ENCODE results near the gene FOSL1. TPM values are rescaled to one million over a fixed set of nuclear protein-coding genes. Genes with fewer than 3 reads are reported as not detected.

Gene FOSL1
- total RNA-seq, 2 donors from 2014 or later = 3.7 to 8.5 TPM

DNA sequence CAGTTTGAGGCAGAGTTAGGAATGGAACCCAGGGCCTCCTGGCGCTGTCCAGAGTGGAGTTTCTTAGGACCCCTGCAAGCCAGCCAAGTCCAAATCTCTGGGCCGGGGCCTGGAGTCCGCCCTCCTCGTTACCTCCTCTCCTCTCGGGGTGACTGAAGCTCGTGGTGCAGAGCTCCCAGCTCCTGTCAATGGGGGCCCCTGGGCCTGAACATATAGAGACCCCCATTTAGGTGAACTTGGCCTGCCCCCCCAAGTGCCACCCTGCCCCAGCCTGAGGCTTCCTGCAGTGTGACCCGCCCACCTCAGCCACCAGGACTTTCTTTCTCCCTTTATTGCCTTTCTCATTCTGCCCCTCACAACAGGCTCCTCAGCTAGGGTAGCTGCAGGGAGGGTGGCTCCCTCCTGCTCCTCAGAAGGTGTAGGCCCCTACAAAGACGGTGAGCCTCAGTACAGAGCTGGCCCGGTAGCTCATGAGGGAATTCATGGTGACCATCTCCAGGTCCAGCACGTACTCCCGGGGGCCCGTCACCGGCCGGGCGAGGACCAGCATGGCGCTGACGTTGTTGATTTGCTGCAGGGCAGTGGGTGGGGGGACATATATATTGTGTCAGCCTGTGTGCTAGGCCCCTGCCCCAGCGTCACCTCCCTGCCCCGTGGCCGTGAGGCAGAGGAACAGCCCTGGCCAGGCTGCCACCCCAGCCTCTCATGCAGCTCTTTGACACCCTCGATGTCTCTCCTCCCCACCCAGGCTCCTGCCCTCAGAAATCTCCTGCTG, 33.5 kb downstream of the FOSL1 start:
- DNase-seq = no peak
- H3K9me3 ChIP-seq (ENCODE audit: control insufficient read depth, low read length, poor library complexity, severe bottlenecking) = no peaks in the 10 kb centered on the region
- H3K4me3 Mint-ChIP-seq = no peak overlapping the region
- peak overlapping the region; percentile 51 for H3K27ac Mint-ChIP-seq
- H3K4me1 Mint-ChIP-seq = peaks cover 23% of the 10 kb centered on the region
- H3K27me3 Mint-ChIP-seq = no peaks in the 10 kb centered on the region
- peaks cover 7% of the 10 kb centered on the region for H3K36me3 Mint-ChIP-seq (ENCODE audit: low read depth)
- ATAC-seq = no peak

DNA sequence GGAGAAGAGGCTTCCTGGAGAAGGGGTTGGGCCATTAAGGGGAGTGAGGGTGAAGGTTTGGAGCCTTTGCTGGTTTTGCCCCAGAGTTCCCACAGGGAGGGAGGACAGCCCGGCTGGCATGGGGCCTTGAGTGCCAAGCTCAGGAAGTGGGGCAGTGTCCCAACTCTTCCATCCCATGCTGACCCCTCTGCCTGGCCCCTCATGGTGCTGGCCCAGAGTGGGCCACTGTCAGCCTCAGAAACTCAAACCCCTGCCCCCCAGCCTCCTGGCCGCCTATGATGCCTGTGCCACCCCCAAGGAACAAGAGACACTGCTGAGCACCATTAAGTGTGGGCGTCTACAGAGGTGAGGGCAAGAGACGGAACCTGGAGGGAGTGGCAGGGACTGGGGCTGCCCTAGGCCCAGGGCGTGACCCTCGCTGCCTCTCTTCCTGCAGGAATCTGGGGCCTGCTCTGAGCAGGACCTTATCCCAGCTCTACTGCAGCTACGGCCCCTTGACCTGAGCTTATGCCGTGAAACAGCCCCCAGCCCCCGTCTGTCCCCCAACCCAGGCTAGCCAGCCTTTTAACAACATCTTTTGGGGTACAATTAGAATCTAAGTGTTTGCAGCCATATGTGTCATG, 34.5 kb downstream of the FOSL1 start:
- ATAC-seq (no peak), DNase-seq (no peak)
- Mint-ChIP-seq H3K27ac (no peak overlapping the region), H3K4me1 (peaks cover 23% of the 10 kb centered on the region), H3K36me3 (ENCODE audit: low read depth) (peaks cover 7% of the 10 kb centered on the region), H3K27me3 (no peaks in the 10 kb centered on the region), H3K4me3 (no peak overlapping the region)
- no peaks in the 10 kb centered on the region for H3K9me3 ChIP-seq (ENCODE audit: control insufficient read depth, low read length, poor library complexity, severe bottlenecking)

GRCh38 chr11:65864706-65865471, 35.3 kb downstream of the FOSL1 start:
- Mint-ChIP-seq H3K27ac (no peak overlapping the region), H3K4me1 (peaks cover 23% of the 10 kb centered on the region), H3K4me3 (no peak overlapping the region), H3K27me3 (no peaks in the 10 kb centered on the region), H3K36me3 (ENCODE audit: low read depth) (peaks cover 9% of the 10 kb centered on the region)
- H3K9me3 ChIP-seq (ENCODE audit: control insufficient read depth, low read length, poor library complexity, severe bottlenecking) = no peaks in the 10 kb centered on the region
- DNase-seq (no peak), ATAC-seq (no peak)

DNA sequence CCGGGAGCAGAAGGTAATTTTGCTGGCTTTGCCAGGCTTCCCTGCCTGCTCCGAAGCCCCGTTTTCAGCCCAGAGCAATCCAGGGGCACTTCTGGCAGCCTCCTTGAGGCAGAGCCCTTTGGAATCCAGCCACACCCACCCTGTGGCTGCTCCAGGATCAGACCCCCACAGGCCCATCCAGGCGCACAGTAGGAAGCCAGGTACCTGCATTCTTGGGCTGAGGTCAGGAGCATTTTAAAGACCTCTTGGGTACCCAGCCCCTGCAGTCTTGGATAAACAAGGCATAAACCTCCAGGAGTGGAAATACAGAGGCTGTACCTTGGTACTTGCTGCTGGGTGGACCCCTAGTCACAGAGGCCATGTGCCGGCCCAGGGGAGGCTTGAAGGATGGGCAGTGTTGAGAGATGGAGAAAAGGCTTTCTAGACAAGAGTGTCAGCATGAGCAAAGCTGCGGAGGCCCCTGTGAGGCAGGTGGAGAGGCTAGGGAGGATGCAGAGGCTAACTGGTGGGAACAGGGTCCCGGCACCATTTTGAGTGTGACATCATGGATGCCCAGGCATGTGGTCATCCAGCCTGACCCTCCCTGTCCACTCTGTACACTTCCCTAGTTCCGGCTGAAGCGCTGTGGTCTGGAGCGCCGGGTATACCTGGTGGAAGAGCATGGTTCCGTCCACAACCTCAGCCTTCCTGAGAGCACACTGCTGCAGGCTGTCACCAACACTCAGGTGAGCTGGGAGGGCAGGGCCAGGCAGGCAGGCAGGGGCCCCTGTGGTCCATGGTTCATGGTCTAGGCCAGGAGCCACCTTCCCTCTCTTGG, 36.1 kb downstream of the FOSL1 start:
- DNase-seq = no peak
- ATAC-seq = no peak
- Mint-ChIP-seq H3K27me3 (no peaks in the 10 kb centered on the region), H3K4me1 (peaks cover 23% of the 10 kb centered on the region), H3K36me3 (ENCODE audit: low read depth) (peaks cover 9% of the 10 kb centered on the region), H3K27ac (no peak overlapping the region), H3K4me3 (no peak overlapping the region)
- H3K9me3 ChIP-seq (ENCODE audit: control insufficient read depth, low read length, poor library complexity, severe bottlenecking) = no peaks in the 10 kb centered on the region

- Mint-ChIP-seq H3K27me3 (no peaks in the 10 kb centered on the region), H3K4me3 (no peak overlapping the region), H3K36me3 (ENCODE audit: low read depth) (peaks cover 9% of the 10 kb centered on the region), H3K4me1 (peaks cover 31% of the 10 kb centered on the region), H3K27ac (peak overlapping the region; percentile 99)
- DNase-seq (no peak), ATAC-seq (no peak)
- no peaks in the 10 kb centered on the region for H3K9me3 ChIP-seq (ENCODE audit: control insufficient read depth, low read length, poor library complexity, severe bottlenecking)
These were observed 37.0 kb downstream of the FOSL1 start for GRCh38 chr11:65862941-65863888.

GRCh38 chr11:65862191-65862735, 37.9 kb downstream of the FOSL1 start:
- ATAC-seq (no peak), DNase-seq (no peak)
- H3K9me3 ChIP-seq (ENCODE audit: control insufficient read depth, low read length, poor library complexity, severe bottlenecking) = no peaks in the 10 kb centered on the region
- no peaks in the 10 kb centered on the region for H3K27me3 Mint-ChIP-seq
- H3K36me3 Mint-ChIP-seq (ENCODE audit: low read depth) = peaks cover 9% of the 10 kb centered on the region
- H3K27ac Mint-ChIP-seq = peak overlapping the region; percentile 99
- peak overlapping the region; percentile 63 for H3K4me3 Mint-ChIP-seq
- H3K4me1 Mint-ChIP-seq = peaks cover 34% of the 10 kb centered on the region

DNA sequence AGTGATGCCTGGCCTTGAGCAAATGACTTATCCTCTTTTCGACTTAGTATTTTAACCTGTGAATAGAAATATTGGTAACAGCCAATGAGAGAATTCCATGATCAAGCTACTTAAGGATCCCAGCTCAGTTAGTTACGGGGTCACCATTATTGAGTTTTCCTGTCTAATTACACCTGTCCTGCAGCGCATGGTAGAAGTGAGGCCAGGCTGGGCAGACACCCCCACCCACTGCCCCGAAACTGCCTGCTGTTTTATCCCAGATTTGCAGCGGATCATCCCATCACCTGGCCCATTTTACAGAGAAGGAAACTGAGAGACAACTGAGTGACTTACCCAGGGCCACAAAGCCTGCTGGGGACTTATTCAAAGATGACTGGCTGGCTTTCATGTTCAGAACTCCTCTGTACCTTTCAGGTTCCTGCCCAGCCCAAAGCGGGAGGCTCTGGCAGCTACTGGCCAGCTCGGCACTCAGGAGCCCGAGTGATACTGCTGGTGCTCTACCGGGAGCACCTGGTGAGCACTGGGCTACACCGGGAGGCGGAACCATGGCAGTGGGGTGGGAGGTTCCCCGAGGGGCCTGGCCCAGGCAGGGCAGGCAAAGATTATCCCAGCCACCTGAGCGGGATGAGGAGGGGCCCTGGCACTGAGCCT, 38.5 kb downstream of the FOSL1 start:
- no peaks in the 10 kb centered on the region for H3K9me3 ChIP-seq (ENCODE audit: control insufficient read depth, low read length, poor library complexity, severe bottlenecking)
- Mint-ChIP-seq H3K4me3 (peak overlapping the region; percentile 99), H3K27me3 (no peaks in the 10 kb centered on the region), H3K27ac (peak overlapping the region; percentile 99), H3K36me3 (ENCODE audit: low read depth) (peaks cover 9% of the 10 kb centered on the region), H3K4me1 (peaks cover 36% of the 10 kb centered on the region)
- ATAC-seq (no peak), DNase-seq (no peak)

DNA sequence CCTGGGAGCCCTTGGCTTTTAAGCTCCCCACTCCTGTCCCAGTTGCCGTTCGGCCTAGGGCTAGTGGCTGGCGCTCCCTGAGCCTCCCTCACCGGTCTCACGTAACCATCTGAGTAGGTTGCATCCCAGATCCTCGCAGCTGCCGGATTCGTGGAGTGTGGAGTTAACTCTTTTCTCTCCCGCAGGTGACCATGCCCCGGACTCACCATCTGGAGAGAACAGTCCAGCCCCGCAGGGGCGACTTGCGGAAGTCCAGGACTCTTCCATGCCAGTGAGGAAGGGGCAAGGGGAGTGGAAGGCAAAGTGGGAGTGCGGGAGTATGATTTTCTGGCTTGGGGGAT, 39.1 kb downstream of the FOSL1 start:
- peak overlapping the region; percentile 99 for H3K4me3 Mint-ChIP-seq
- H3K27ac Mint-ChIP-seq = peak overlapping the region; percentile 99
- H3K4me1 Mint-ChIP-seq = peaks cover 41% of the 10 kb centered on the region
- peak in 1 of 3 donors; percentile 3 for DNase-seq
- no peaks in the 10 kb centered on the region for H3K27me3 Mint-ChIP-seq
- H3K9me3 ChIP-seq (ENCODE audit: control insufficient read depth, low read length, poor library complexity, severe bottlenecking) = no peaks in the 10 kb centered on the region
- no peak for ATAC-seq
- H3K36me3 Mint-ChIP-seq (ENCODE audit: low read depth) = peaks cover 9% of the 10 kb centered on the region

GRCh38 chr11:65860278-65861164, 39.7 kb downstream of the FOSL1 start, which contains the start of gene MUS81:
Gene MUS81, plus strand, starts transcription at chr11:65860433. Its CDS starts 321 bp downstream, at chr11:65860754.
- Mint-ChIP-seq H3K27me3 (no peaks in the 10 kb centered on the region), H3K4me3 (peak within 1 kb of the TSS; percentile 99), H3K4me1 (peaks cover 45% of the 10 kb centered on the region), H3K27ac (peak within 1 kb of the TSS; percentile 99), H3K36me3 (ENCODE audit: low read depth) (peaks cover 9% of the 10 kb centered on the region)
- no peaks in the 10 kb centered on the region for H3K9me3 ChIP-seq (ENCODE audit: control insufficient read depth, low read length, poor library complexity, severe bottlenecking)
- DNase-seq (peak; percentile 89 to 96 (median 91)), ATAC-seq (peak; percentile 48)

DNA sequence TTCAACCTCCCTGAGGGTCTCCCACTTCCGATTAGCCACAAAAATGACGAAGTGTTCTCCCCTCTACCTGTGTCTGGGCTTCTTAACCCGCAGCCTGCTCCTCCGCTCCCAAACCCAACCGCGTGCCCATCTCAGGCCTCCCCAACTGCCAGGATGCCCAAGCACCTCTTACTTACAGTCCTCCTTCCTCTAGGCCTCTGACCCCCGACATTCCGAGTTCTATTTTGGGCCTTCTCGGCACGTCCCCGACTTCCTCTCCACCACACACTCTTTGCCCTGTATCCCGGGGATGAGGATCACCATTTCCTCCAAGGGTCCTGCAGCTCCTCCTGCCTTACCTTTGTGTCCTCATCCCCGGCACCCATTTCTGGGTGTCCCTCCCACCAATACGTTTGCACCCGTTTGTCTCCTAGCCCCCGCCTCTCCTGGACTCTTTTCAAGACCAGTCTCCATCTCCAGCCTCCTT, 40.3 kb downstream of the FOSL1 start:
- peaks cover 10% of the 10 kb centered on the region for H3K36me3 Mint-ChIP-seq (ENCODE audit: low read depth)
- H3K4me1 Mint-ChIP-seq = peaks cover 42% of the 10 kb centered on the region
- no peaks in the 10 kb centered on the region for H3K27me3 Mint-ChIP-seq
- DNase-seq (no peak), ATAC-seq (peak; percentile 1)
- H3K4me3 Mint-ChIP-seq = peak overlapping the region; percentile 99
- H3K9me3 ChIP-seq (ENCODE audit: control insufficient read depth, low read length, poor library complexity, severe bottlenecking) = no peaks in the 10 kb centered on the region
- peak overlapping the region; percentile 99 for H3K27ac Mint-ChIP-seq
